ENCODE data around the gene ARHGEF28. TPM values are rescaled to one million over a fixed set of nuclear protein-coding genes. Genes with fewer than 3 reads are reported as not detected.

Gene ARHGEF28
- total RNA-seq, 1 experiment from 2014 or later: 6.1 TPM

DNA sequence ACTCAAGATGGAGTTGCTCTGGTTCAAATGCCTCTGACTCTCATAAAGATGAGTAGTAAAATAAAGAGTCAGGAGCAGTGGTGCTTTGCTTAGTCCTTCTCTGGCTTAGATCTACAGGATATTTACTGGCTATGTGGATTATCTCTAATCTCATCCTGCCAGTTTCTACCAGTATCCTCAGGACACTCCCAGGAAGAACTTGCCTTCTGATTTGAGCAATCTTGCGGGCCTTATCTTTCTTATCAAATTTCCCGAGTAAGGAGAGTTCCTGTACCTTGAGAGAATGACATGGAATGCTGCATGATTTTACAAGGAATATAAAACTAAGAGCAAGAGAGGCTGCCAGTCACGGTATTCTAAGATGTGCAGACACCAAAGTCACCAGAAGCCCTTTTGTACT lies 364.0 kb downstream of the ARHGEF28 start:
- no peaks in the 10 kb centered on the region for H3K4me1 ChIP-seq (ENCODE audit: control insufficient read depth in 1 of 2, insufficient read depth in 2 of 2, low read length in 2 of 2)
- CTCF ChIA-PET: no interaction called here
- no peaks in the 10 kb centered on the region for H4K20me1 ChIP-seq (ENCODE audit: insufficient read depth)
- POLR2A ChIA-PET: no interaction called here
- intact Hi-C loops (cut with micrococcal nuclease): no loop called here
- no peak for TF ChIP-seq CTCF (IDR thresholded peaks at IDR 0.05 in 2 of 3, conservative IDR thresholded peaks at IDR 0.05 in 1 of 3; ENCODE audit: borderline replicate concordance in 1 of 3, insufficient read depth in 1 of 3, low read depth in 2 of 3, low read length in 2 of 3)
- no peak for TF ChIP-seq ZFX (IDR thresholded peaks at IDR 0.05)
- no peak for TF ChIP-seq YY1 (IDR thresholded peaks at IDR 0.05; ENCODE audit: extremely low read depth, insufficient replicate concordance, low read depth, low read length)
- TF ChIP-seq EZH2phosphoT487 (IDR thresholded peaks at IDR 0.05; ENCODE audit: borderline replicate concordance): no peak
- TF ChIP-seq TCF7L2 (IDR thresholded peaks at IDR 0.05; ENCODE audit: borderline replicate concordance, extremely low read depth, insufficient read depth, insufficient read length): no peak
- TF ChIP-seq MAX (IDR thresholded peaks at IDR 0.05): no peak
- no peak for TF ChIP-seq EZH2 (IDR thresholded peaks at IDR 0.05)
- TF ChIP-seq SIN3A (IDR thresholded peaks at IDR 0.05; ENCODE audit: low read depth): no peak
- TF ChIP-seq, protein P1, sequence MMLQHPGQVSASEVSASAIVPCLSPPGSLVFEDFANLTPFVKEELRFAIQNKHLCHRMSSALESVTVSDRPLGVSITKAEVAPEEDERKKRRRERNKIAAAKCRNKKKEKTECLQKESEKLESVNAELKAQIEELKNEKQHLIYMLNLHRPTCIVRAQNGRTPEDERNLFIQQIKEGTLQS (IDR thresholded peaks at IDR 0.05): no peak
- TF ChIP-seq ZNF274 (IDR thresholded peaks at IDR 0.05; ENCODE audit: low read depth, low read length): no peak
- no peak for TF ChIP-seq RAD21 (IDR thresholded peaks at IDR 0.05; ENCODE audit: low read depth)
- TF ChIP-seq, protein P2, sequence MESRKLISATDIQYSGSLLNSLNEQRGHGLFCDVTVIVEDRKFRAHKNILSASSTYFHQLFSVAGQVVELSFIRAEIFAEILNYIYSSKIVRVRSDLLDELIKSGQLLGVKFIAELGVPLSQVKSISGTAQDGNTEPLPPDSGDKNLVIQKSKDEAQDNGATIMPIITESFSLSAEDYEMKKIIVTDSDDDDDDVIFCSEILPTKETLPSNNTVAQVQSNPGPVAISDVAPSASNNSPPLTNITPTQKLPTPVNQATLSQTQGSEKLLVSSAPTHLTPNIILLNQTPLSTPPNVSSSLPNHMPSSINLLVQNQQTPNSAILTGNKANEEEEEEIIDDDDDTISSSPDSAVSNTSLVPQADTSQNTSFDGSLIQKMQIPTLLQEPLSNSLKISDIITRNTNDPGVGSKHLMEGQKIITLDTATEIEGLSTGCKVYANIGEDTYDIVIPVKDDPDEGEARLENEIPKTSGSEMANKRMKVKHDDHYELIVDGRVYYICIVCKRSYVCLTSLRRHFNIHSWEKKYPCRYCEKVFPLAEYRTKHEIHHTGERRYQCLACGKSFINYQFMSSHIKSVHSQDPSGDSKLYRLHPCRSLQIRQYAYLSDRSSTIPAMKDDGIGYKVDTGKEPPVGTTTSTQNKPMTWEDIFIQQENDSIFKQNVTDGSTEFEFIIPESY (IDR thresholded peaks at IDR 0.05; ENCODE audit: extremely low read depth, insufficient replicate concordance, low read length): no peak
- TF ChIP-seq POLR2AphosphoS5 (IDR thresholded peaks at IDR 0.05; ENCODE audit: low read depth, low read length): no peak
- TF ChIP-seq EGR1 (IDR thresholded peaks at IDR 0.05; ENCODE audit: low read depth): no peak
- no peak for TF ChIP-seq POLR2A (IDR thresholded peaks at IDR 0.05; ENCODE audit: borderline replicate concordance, extremely low read depth, insufficient read depth, insufficient read length)
- no peak for TF ChIP-seq FOSL1 (IDR thresholded peaks at IDR 0.05; ENCODE audit: low read depth)
- TF ChIP-seq CBX3 (IDR thresholded peaks at IDR 0.05; ENCODE audit: low read depth): no peak
- no peak for TF ChIP-seq SP1 (IDR thresholded peaks at IDR 0.05; ENCODE audit: low read depth)
- TF ChIP-seq CEBPB (IDR thresholded peaks at IDR 0.05; ENCODE audit: low read depth): no peak
- no peak overlapping the region for H2AFZ ChIP-seq (ENCODE audit: low read depth, low read length, poor library complexity, severe bottlenecking)
- no peaks in the 10 kb centered on the region for H3K79me2 ChIP-seq (ENCODE audit: insufficient read depth, low read length)
- no peaks in the 10 kb centered on the region for H3K27me3 ChIP-seq (ENCODE audit: insufficient read depth, low read length)
- H3K9me2 ChIP-seq (ENCODE audit: insufficient read depth): no peaks in the 10 kb centered on the region
- RAD21 ChIA-PET (ENCODE audit: low non-redundant PET in 1 of 2, low total read pairs in 2 of 2, uncharacterized antibody in 2 of 2, unreplicated experiment in 2 of 2): no interaction called here
- H3K27ac ChIP-seq (ENCODE audit: low read depth, low read length): no peak overlapping the region
- BruUV-seq (replicated peaks): no TSS peak
- ATAC-seq (no peak), DNase-seq (ENCODE audit: low read depth, low spot score) (no peak)
- no peaks in the 10 kb centered on the region for H3K36me3 ChIP-seq (ENCODE audit: control insufficient read depth in 1 of 2, insufficient read depth in 2 of 2, low read length in 2 of 2)
- H3K9ac ChIP-seq (ENCODE audit: low read length): no peak overlapping the region
- no peaks in the 10 kb centered on the region for H3K9me3 ChIP-seq (ENCODE audit: control insufficient read depth in 1 of 2, insufficient read depth in 1 of 2, low read depth in 1 of 2, low read length in 2 of 2)
- H3K4me2 ChIP-seq (ENCODE audit: low read length): no peak overlapping the region
- no peak overlapping the region for H3K4me3 ChIP-seq (replicated peaks in 1 of 2; ENCODE audit: low read depth in 1 of 2, low read length in 2 of 2)
